GM10847 (cell line): ENCODE results near the gene CCL24.

Source experiments
- POLR2A ChIP-seq: IDR thresholded peaks from 2 replicates; pipeline ENCODE4 v1.6.1; 2011; ENCODE audit not compliant: insufficient read length; ENCODE audit errors: extremely low read depth

Gene CCL24

GRCh38 chr7:75796420-75796819 is 17.2 kb downstream of the CCL24 start:
- no peak for TF ChIP-seq POLR2A

- no peak for TF ChIP-seq POLR2A
Observed at GRCh38 chr7:75795831-75796285, 17.7 kb downstream of the CCL24 start.

GRCh38 chr7:75793676-75794075 is 19.9 kb downstream of the CCL24 start:
- TF ChIP-seq POLR2A, result no peak

- TF ChIP-seq POLR2A, result no peak
Observed at GRCh38 chr7:75789361-75789924, 24.2 kb downstream of the CCL24 start.

GRCh38 chr7:75776295-75776971 is 37.2 kb downstream of the CCL24 start:
- no peak for TF ChIP-seq POLR2A

- TF ChIP-seq POLR2A, result no peak
Observed at GRCh38 chr7:75772081-75773077, 41.2 kb downstream of the CCL24 start, which contains the start of gene CCL26. TSS of gene CCL26 (minus strand) at chr7:75772211. CDS start at chr7:75772176, 35 bp downstream.

GRCh38 chr7:75771224-75771623 is 42.4 kb downstream of the CCL24 start:
- no peak for TF ChIP-seq POLR2A

- no peak for TF ChIP-seq POLR2A
Observed at GRCh38 chr7:75762350-75762917, 51.2 kb downstream of the CCL24 start.
